SU-DHL-6 (cell line): ENCODE data around the gene PTCRA.

ENCODE experiments used
- H2AFZ ChIP-seq: fragments of 200-600 bp; sonication (generic); 2 replicates; pipeline ENCODE4 v1.6.1; 2014; ENCODE audit warnings: low read depth, mild to moderate bottlenecking, moderate library complexity, mixed read lengths, antibody characterized with exemption, low read length; ENCODE audit not compliant: severe bottlenecking
- H3F3A ChIP-seq: fragments of 200-600 bp; shearing (Covaris generic); 2 replicates; pipeline ENCODE4 v1.6.0; 2016; ENCODE audit warnings: antibody characterized with exemption, mild to moderate bottlenecking; ENCODE audit not compliant: insufficient read depth
- H3K27ac ChIP-seq: fragments of 200-600 bp; sonication (generic); 2 replicates; pipeline ENCODE4 v1.5.1; 2016; ENCODE audit warnings: low read depth, mild to moderate bottlenecking, low read length, moderate library complexity, mixed read lengths
- H3K27me3 ChIP-seq: fragments of 200-600 bp; sonication (generic), shearing (Covaris generic); 2 replicates; pipeline ENCODE4 v1.6.0; 2014; ENCODE audit warnings: mild to moderate bottlenecking, low read length
- H3K36me3 ChIP-seq: fragments of 200-600 bp; sonication (generic); 2 replicates; pipeline ENCODE4 v1.6.1; 2014; ENCODE audit warnings: mild to moderate bottlenecking, low read length, mixed read lengths
- H3K4me2 ChIP-seq: fragments of 300-600, 200-600 bp; shearing (Covaris generic), sonication (generic); 2 replicates; pipeline ENCODE4 v1.6.0; 2014; ENCODE audit warnings: low read length, low read depth, mild to moderate bottlenecking; ENCODE audit not compliant: poor library complexity, severe bottlenecking
- H3K4me3 ChIP-seq: fragments of 200-600 bp; sonication (generic); 2 replicates; pipeline ENCODE4 v1.5.1; 2014; ENCODE audit warnings: antibody characterized with exemption, low read length, mild to moderate bottlenecking, mixed read lengths; ENCODE audit not compliant: insufficient read depth, poor library complexity, severe bottlenecking
- H3K79me2 ChIP-seq: fragments of 200-600 bp; sonication (generic); 2 replicates; pipeline ENCODE4 v1.6.1; 2014; ENCODE audit warnings: mild to moderate bottlenecking, low read length, moderate library complexity; ENCODE audit not compliant: insufficient read depth
- H3K9ac ChIP-seq: fragments of 200-600 bp; sonication (generic); 2 replicates; pipeline ENCODE4 v1.7.0; 2014; ENCODE audit warnings: mild to moderate bottlenecking, low read length
- H3K9me2 ChIP-seq: fragments of 200-600 bp; sonication (generic); replicated peaks from 2 replicates; pipeline ENCODE4 v1.6.1; 2014; ENCODE audit warnings: low read length; ENCODE audit not compliant: insufficient read depth
- H3K9me3 ChIP-seq: fragments of 200-600 bp; sonication (generic); 2 replicates; pipeline ENCODE4 v1.6.1; 2014; ENCODE audit warnings: low read length, mixed read lengths; ENCODE audit not compliant: insufficient read depth
- H4K20me1 ChIP-seq: fragments of 200-600 bp; sonication (generic); 2 replicates; pipeline ENCODE4 v1.6.1; 2014; ENCODE audit warnings: low read depth, mild to moderate bottlenecking, antibody characterized with exemption, low read length, moderate library complexity, mixed read lengths
- EZH2phosphoT487 ChIP-seq: fragments of 200-600 bp; sonication (generic), shearing (Covaris generic); conservative IDR thresholded peaks from 2 replicates; pipeline ENCODE4 v1.6.1; 2018; ENCODE audit warnings: mild to moderate bottlenecking, antibody characterized with exemption, low read length, moderate library complexity, mixed read lengths
- TF ChIP-seq, protein P1 (sequence below): fragments of 200-600 bp; sonication (generic); IDR thresholded peaks from one replicate; pipeline ENCODE4 v1.5.1; 2017; ENCODE audit warnings: antibody characterized with exemption, mild to moderate bottlenecking, low read length, moderate library complexity; ENCODE audit not compliant: insufficient read depth, poor library complexity, severe bottlenecking

PTCRA gene

DNA sequence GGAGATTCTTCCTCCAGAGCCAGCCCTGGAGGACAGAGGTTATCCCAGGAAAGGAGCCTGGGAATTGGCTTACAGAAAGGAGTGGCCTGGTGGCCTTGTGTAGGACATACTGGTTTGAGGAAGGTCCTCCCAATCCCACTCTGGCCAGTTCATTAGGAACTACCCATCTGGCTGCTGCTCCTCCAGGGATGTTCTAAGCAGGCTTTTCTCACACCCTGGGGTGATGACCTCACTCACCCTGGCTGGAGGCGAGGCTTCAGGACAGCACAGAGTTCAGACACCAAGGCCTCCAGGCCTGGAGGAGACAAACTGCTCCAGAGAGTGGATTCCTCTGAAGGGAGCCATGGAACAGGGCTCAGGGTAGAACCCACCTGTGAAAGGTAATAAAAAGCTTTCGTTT lies 53.6 kb downstream of the PTCRA start:
- H3K36me3 ChIP-seq = no peaks in the 10 kb centered on the region

DNA sequence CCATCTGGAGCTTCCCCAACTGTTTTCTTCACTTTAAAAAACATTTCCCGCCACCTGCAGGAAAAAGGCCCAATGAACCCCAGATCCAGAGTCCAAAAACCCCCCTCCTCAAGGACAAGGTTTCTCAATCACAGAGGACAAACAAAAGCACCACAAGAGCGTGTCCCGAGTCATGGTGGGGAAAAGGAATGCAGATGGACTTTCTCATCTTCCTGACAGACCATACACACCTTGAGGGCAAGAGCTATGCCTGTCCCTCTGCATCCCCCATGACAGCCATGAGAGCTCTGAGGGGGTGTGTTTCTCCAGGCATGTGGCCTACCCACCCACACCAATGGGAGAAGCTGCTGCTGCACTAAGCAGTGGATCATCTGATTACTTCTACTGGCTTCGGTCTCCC lies 54.1 kb downstream of the PTCRA start:
- Histone ChIP-seq H3K36me3 (no peaks in the 10 kb centered on the region), H3K9me2 (no peaks in the 10 kb centered on the region), H3F3A (no peaks in the 10 kb centered on the region), H4K20me1 (no peaks in the 10 kb centered on the region), H3K27ac (no peak overlapping the region), H3K4me2 (no peak overlapping the region), H3K4me3 (no peak overlapping the region), H3K27me3 (no peaks in the 10 kb centered on the region), H3K9me3 (no peaks in the 10 kb centered on the region), H2AFZ (no peak overlapping the region), H3K9ac (no peak overlapping the region), H3K79me2 (peaks cover 1% of the 10 kb centered on the region; the same call in 1 of the 2 replicates)
- TF ChIP-seq, protein P1, sequence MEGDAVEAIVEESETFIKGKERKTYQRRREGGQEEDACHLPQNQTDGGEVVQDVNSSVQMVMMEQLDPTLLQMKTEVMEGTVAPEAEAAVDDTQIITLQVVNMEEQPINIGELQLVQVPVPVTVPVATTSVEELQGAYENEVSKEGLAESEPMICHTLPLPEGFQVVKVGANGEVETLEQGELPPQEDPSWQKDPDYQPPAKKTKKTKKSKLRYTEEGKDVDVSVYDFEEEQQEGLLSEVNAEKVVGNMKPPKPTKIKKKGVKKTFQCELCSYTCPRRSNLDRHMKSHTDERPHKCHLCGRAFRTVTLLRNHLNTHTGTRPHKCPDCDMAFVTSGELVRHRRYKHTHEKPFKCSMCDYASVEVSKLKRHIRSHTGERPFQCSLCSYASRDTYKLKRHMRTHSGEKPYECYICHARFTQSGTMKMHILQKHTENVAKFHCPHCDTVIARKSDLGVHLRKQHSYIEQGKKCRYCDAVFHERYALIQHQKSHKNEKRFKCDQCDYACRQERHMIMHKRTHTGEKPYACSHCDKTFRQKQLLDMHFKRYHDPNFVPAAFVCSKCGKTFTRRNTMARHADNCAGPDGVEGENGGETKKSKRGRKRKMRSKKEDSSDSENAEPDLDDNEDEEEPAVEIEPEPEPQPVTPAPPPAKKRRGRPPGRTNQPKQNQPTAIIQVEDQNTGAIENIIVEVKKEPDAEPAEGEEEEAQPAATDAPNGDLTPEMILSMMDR = no peak
- no peak for TF ChIP-seq EZH2phosphoT487

More for the DNA sequence above, 53.6 kb downstream of the PTCRA start:
- Histone ChIP-seq H3K9me3 (no peaks in the 10 kb centered on the region), H3F3A (no peaks in the 10 kb centered on the region), H3K4me3 (no peak overlapping the region), H3K4me2 (no peak overlapping the region), H2AFZ (no peak overlapping the region), H3K9me2 (no peaks in the 10 kb centered on the region), H3K9ac (no peak overlapping the region), H3K27me3 (no peaks in the 10 kb centered on the region), H3K79me2 (no peaks in the 10 kb centered on the region), H3K27ac (no peak overlapping the region), H4K20me1 (no peaks in the 10 kb centered on the region)
- no peak for TF ChIP-seq EZH2phosphoT487
- TF ChIP-seq, protein P1 = no peak

DNA sequence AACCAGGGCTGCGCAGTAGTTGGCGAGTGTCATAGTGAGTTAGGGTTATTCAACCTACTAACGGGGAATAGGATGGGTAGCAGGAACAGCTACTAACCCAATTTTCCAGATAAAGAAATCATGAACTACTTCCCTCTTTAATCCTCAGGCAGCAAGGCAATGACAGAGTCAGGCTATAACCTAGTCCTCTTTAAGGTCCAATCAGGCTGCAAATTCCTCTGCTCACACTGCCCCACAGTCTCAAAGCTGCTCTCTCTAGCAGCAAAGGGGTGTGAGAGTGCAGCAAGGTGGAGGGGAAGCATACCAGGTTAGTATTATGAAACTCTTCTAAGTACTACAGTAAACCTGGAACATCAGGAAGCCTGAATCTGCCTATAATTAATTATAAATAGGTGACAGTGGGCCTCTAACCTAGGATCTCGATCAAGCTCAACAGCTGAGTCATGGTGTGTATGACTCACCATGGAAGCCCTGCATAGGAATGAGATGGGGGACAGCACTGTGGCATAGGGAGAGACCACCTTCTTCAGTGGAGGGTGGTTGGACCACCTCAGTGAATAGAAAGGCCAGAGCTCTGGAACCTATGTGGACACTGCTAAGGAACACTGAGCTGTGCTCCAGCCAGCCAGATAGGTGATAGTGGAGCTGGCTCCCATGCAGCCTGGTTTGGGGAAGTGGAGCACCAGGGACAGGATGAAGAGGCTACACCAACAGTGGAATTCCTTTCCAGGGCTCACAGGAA lies 55.2 kb downstream of the PTCRA start:
- 0 out of 2 replicates have a peak, but pooled peaks cover 6% of the 10 kb centered on the region for H3F3A ChIP-seq
- no peaks in the 10 kb centered on the region for H4K20me1 ChIP-seq
- TF ChIP-seq, protein P1 = no peak
- TF ChIP-seq EZH2phosphoT487 = no peak
- no peaks in the 10 kb centered on the region for H3K27me3 ChIP-seq
- no peaks in the 10 kb centered on the region for H3K36me3 ChIP-seq
- H3K4me2 ChIP-seq = no peak overlapping the region
- no peak overlapping the region for H3K4me3 ChIP-seq
- H3K9me3 ChIP-seq = no peaks in the 10 kb centered on the region
- H3K9ac ChIP-seq = no peak overlapping the region
- peaks cover 10% of the 10 kb centered on the region; the same call in 1 of the 2 replicates for H3K79me2 ChIP-seq
- H3K27ac ChIP-seq = no peak overlapping the region
- no peaks in the 10 kb centered on the region for H3K9me2 ChIP-seq
- no peak overlapping the region for H2AFZ ChIP-seq
